NCI-H2227 treated with DMSO at 0.1 percent for 48 hours (cell line): ENCODE data around the gene PRDM4.

ENCODE experiments used
- DNase-seq: peaks from one replicate; lab custom pipeline; 2025; lab: John Stamatoyannopoulos, UW

PRDM4 gene

DNA sequence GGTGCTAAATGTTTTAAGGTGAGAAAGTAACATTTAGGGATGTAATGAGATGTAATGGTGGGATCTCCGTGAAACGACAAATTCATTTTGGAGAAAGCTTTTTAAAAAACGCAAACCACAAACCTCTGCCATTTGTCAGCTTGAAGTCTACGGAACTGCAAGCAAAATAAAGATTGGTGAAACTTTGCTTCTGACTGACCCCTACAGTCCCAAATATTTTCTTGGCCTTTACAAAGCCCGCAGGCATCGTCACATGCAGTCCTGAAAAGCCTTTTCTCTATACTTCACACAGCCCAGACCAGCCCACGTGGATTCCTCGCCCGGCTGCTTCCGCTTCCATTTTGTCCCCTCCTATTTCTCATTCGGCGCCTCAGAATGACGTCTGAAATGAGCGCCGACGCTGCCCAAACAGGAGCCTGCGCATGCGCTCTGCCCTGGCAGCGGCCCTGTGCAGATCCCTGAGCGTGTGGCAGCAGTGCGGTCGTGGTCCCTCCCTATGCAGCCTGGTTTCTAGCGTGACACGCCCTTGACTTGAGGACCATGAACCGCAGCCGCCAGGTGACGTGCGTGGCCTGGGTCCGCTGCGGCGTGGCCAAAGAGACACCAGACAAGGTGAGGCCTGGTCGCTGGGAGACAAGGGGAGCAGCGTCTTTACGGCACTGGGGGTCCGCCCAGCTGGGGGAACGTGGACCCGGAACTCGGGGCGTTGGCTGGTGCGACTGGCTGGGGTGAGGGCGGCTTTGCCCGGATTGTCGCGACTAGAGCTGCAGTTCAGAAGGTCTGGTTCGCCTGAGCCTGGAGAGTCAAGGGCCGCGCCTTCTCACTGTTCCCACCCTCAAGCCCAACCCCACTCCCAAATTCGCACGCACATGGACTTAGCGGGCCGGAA lies 75.3 kb downstream of the PRDM4 start, which contains the start of gene PWP1:
TSS of gene PWP1 (plus strand) at position 440 of the 889 bp plus-strand sequence. CDS start at position 541, 101 bp downstream.
- peak; percentile 90 for DNase-seq

DNA sequence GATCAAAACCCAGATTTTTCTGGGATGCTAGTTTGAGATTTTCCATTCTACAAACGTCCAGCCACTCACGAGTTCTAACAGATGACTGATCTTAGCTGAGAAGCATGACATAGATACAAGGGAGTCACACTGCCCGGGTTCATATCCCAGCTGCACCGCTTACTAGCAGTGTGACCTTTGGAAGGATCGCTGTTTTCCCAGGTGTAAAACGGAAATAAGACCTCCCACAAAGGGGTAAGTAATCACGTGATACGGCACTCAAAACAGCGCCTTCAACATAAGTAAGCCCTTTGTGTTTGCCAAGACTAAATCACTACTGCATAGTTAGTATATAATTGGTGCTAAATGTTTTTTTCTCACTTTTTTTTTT lies 76.0 kb downstream of the PRDM4 start:
- peak; percentile 66 for DNase-seq

DNA sequence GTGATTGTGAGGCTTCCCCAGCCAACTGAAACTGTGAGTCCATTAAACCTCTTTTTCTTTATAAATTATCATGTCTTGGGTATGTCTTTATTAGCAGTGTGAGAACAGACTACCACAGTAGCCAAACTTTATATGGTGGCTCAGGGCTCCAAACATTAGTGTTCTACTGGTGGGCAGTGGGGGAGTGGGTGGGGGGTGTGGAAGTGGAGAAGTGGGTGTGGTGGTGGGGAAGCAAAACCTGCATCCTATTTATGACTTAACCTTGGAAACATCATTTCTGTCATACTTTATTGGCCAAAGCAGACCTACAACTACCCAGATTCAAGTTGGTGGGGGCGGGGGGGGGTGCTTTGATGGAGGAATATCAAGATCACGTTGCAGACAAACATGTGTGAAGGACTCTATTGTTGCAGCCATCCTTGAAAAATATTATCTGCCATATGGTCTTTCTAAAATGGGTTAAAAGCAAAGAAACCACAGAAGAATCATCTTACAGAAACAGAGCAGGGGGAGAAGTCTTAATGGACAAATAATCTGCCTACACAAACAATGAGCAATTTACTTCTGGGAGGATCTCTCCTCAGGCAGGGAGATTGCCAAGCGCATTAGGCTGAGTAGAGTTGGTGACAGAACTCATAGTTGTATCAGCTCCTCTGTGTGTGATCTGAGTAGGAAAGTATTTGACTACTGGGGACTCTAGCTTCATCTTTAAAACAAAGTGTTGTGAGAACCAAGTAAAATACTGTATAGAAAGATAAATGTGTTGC lies 76.7 kb downstream of the PRDM4 start:
- DNase-seq, result no peak
